DMS53 (cell line): ENCODE measurements around the gene SSR3.
A peak's percentile ranks its signal among the peaks of the same experiment; 100 is the strongest.

Source experiments
- DNase-seq: peaks from one replicate; lab custom pipeline; 2025; lab: John Stamatoyannopoulos, UW

Gene SSR3

GRCh38 chr3:156535798-156536197, 19.1 kb downstream of the SSR3 start:
- no peak for DNase-seq

DNA sequence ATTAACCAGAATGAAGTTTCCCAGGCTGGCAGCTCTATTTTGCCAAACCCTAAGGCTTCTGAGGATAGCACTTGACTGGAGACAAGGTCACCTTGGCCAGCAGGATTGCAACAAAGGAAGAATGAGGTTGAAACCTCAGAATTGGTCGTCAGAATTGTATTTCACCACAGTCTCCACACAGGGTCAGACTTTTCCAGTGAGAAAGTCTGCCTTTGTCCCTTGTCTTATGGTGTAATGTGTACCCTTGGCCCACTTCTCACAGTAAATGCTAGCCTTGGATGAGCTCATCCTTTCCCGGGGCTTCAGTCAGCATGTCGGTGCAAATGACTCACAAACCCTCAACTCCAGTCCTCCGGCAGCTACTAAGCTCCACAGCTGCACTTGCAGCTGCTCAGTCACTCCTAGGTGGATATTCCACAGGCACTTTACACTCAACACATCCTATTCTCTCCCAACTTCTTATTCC, 19.7 kb downstream of the SSR3 start:
- DNase-seq, result peak; percentile 95

DNA sequence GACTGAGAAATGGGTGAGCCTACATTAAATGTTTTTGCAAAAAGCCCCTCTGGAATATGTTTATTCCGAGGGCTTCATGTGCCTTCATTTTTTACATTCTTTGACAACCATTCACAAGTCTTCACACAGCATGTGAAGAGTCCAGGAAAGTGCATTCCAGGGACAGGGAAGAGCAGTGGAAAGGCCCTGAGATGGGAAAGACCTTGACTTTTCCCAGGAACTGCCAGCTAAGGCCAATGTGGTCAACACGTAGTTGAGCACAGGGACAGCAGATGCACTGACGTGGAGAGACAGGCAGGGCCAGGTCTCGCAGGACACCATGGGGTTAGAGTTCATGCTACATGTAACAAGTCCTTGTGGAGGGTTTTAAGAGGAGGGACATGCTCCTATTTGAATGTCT, 21.7 kb downstream of the SSR3 start:
- no peak for DNase-seq

- DNase-seq, result no peak
These were observed 22.2 kb downstream of the SSR3 start for GRCh38 chr3:156532730-156533129.

DNA sequence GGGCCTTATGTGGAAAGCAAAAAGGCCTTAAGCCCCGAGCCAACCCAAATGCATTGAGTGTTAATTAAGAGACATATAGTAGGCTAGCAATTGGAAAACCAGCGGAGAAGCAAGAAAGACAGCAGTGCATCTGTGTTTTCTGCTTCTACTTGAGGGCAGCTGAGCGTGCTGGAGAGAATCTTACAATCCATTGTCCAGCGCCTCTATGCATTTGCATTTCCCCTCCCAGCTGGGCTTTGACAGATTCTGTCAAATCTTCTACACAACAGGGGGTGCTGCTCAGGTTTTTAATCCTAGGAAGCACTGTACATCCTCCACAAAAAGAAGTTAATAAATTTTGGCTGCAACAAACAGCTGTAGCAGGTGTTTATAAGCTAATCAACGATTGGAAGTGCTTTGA, 23.9 kb downstream of the SSR3 start:
- no peak for DNase-seq

DNA sequence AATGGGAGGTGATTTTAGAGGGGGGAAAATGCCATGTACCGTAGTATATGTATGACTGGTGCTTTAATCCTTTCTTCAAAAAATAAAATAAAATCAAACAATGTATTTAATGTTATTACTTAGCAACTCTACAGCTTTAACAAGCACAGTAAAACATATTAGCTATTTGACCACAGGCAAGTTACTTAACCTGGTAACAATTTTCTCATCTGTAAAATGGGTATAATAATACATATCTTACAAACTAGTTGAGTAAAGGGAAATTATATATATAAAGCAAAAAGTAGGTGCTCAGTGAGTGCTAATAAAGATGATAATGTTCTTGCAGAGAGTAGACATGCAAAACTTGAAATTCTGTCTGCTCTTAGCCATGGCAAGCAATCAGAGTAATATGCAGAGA, 27.9 kb downstream of the SSR3 start:
- DNase-seq, result no peak

DNA sequence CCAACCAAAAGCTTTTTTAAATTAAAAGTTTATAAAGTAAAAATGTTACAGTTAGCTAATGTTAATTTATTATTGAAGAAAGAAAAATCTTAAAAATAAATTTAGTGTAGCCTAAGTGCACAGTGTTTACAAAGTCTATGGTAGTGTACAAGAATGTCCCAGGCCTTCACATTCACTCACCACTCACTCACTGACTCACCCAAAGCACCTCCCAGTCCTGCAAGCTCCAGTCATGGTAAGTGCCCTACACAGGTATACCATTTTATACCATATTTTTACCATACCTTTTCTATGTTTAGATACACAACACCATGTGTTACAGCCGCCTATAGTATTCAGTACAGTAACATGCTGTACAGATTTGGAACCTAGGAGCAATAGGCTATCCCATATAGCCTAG, 29.1 kb downstream of the SSR3 start:
- DNase-seq, result no peak

- DNase-seq, result no peak
These were observed 32.2 kb downstream of the SSR3 start for GRCh38 chr3:156522673-156523072.

- DNase-seq, result peak; percentile 62
These were observed 35.2 kb downstream of the SSR3 start for GRCh38 chr3:156519758-156520162.

DNA sequence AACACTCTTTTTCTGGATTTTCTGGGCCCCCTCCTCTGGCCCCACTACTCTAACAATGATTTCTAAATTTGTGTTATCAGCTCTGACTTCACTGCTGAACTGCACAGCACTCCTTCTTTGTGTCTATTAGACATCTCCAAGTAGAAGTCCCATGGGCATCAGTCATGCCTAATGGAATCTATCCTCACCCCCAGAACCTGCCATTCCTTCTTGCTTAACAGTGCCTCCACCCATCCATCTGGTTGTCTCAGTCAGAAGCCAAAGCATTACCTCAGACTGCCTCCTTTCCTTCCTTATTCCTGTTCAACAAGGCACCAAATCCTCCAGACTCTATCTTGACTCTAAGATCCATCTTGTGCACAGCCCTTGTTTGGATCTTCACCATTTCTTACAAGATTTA, 36.2 kb downstream of the SSR3 start:
- DNase-seq, result no peak

GRCh38 chr3:156516961-156517360, 38.0 kb downstream of the SSR3 start:
- DNase-seq, result no peak

- DNase-seq, result no peak
These were observed 38.6 kb downstream of the SSR3 start for GRCh38 chr3:156516284-156516683.

DNA sequence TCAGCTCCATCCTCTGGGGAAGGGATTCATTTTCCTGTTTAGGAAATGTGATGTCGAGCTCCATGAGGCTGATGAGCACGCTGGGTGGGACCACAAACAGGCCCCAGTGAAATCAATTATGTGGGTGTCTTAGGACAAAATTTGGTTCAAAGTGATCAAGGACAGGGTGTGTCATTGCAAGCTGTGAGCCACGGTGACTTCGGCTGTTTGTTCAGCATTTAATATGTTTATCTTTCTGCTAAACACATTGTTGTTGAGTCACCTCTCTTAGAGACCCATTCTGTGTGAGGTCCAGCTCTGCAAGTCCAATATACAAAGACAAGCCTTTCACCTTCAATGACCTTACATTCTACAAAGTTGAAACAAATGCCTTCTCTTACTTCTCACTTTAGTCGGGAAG, 41.3 kb downstream of the SSR3 start:
- DNase-seq, result peak; percentile 82

DNA sequence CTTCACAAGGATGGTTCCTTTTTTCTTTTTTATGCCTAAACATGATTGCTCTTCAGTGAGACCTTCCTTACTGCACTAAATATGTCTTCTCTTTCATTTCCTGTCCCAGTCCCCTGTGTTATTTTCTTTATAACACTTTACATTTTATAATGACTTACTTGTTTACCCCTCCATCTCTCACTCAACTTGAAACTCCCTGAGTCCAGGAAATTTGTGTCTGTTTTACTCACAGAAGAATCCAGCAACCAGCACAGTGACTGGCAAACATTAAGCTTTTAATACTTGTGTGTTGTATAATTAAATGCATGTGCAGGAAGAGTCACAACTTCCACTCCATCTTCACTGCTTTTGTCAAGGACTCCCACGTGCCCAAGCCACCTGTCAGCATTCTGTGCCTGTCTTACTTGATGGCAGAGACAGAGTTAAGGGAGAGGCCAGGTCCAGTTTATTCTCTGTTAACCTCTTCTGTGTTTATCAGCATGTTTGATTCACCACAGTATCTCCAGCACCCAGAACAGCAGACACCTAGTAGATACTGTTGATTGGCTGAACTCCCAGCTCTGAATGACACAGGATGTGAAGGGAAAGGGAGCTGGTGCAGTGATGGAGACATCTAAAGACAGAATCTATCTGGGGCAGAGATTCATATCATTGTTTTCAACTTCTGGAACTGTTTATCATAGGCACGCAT, 42.8 kb downstream of the SSR3 start:
- peak; percentile 11 for DNase-seq

DNA sequence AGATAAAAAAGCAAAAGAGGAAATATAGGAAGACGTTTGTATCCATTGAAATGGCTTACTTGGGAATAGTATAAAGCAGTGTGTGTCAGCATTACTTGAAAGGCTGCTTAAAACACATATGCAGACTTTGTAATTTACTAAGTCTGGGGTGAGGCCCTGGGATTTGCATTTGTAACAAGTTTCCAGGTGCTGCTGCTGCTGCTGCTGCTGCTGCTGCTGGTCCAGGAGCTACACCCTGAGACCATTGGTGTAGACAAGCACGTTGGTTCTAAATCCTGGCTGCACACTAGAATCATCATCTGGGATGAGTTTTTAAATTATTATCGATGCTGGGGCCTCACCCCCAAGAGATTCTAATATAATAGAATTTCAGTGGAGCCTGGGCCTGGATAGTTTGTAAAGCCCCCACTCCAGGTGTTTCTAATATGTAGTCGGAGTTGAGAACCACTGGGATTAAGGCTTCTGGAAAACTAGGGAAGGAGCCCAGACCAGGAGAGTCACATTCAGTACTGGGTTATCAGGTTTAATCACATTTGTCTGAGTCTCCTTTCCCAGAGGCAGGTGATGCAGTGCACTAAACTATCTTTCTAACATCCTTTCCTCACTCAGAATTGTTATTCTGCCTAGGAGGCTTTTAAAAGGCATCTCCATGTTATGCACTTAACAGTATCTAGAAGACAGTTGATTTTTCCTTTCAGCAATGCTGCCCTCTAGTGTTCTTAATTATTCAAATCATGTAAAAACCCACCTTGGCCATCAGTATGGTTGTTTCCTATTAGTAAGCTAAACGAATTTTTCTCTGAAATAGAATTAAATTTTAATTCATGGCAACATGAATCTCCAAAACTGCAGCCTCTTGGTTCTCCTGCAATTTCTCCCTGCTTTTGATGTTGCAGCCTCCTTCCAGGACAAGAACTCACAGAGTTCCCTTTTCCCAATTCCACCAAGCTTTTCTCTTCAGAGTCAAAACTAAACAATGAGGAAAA, 45.4 kb downstream of the SSR3 start:
- DNase-seq, result peak; percentile 71

- peak; percentile 3 for DNase-seq
These were observed 47.6 kb downstream of the SSR3 start for GRCh38 chr3:156507285-156507684.

DNA sequence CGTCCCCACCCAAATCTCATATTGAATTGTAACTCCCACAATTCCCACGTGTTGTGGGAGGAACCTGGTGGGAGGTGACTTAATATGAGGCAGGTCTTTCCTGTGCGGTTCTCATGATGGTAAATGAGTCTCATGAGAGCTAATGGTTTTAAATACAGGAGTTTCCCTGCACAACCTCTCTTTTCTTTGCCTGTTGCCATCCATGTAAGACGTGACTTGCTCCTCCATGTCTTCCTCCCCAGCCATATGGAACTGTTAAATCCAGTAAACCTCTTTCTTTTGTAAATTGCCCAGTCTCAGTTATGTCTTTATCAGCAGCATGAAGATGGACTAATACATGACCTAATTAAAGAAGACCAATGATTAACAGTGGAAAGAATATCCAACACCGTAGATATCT, 56.6 kb downstream of the SSR3 start:
- no peak for DNase-seq

- DNase-seq, result no peak
These were observed 57.6 kb downstream of the SSR3 start for GRCh38 chr3:156497326-156497725.

DNA sequence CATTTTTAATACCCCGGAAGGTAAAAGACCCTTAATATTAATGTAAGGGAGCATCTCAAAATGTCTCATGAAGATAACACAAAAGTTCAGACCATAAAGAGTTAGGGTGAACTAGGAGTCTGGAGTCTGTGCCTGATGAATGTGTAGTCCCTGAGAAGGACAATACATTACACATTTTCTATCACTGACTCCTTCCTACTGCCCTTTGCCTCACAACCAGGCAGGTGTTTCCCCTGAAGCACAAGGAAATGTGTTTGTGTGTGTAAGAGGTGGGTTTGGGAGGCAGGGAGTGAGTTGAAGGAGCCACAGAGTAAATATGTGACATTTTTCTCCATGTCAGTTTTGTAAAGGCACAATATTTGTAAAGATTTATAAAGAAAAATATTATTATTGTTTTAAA, 59.1 kb downstream of the SSR3 start:
- no peak for DNase-seq

DNA sequence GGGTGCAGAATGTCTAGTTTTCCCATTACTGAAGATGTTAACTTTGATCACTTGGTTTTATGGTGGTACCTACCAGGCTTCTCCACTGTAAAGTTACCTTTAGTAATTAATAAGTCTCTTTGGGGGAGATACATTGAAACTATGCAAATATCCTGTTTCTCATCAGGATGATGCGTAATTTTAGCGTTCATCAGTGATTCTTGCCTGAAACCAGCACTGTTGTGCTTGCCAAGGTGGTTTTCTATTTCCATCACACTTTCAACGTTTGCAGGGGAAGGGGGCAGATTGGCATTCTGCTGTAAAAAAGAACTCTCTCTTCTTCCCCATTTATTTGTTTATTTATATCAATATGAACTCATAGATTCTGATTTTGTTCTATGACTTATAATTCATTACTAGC, 61.0 kb downstream of the SSR3 start:
- DNase-seq, result no peak

DNA sequence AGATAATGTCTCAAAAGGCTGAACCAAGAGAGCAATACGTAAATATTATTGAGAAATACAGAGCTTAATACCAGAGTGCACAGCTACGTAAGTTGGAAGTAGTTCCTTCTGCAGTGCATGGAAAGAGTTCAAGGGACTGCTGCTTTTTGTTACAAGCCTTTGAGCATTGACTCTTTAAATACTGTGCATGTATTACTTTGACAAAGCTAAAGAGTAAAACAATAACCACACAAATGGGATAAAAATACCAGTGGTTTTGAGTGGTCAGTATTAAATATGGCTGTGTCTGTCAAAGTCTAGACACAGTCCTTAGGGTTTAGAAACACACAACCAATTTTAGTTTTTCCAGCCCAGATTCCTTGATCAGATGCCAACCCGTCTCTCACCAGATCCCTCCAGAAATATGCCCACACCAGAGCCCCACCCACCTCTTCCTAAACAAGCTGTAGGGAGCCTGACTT, 62.1 kb downstream of the SSR3 start:
- no peak for DNase-seq

DNA sequence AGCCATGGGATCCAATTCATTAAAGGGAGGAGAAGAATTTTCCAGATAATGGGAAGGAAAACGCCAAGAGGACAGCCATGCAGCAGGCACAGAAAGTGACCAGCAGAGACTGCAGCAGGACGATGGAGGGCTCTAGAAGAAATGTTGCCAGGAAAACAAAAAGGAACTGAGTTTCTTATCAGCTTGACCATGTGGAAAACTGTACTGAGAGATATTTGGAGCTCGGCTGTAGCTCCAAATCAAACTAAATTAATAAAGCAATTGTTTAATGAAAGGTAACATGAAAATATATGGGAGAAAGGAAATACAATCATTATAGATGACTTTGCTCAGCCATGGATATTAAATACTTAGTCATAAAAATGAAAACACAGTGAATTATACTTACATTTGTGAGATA, 63.7 kb downstream of the SSR3 start:
- DNase-seq, result no peak
